Body of pancreas (tissue), 4 donors: ENCODE results near the gene MAPK1IP1L. TPM values are rescaled to one million over a fixed set of nuclear protein-coding genes. Genes with fewer than 3 reads are reported as not detected.

Experiments used
- ATAC-seq: fragments of 150-250 bp; one replicate; pipeline ENCODE4 v1.9.1; 2016
- DNase-seq, 4 donors: peaks; one replicate each; pipeline ENCODE4 v3.0.0-alpha.2; 2019
- H3K27ac ChIP-seq, 4 donors: fragments of 200-600 bp; sonication (generic); 1 replicate in 3 of 4; 2 replicates in 1 of 4; pipeline versions ENCODE4 v1.5.1 to v1.6.1; 2016 to 2019; ENCODE audit warnings: mild to moderate bottlenecking in 1 of 4, mixed read lengths in 1 of 4, moderate library complexity in 1 of 4
- H3K27me3 ChIP-seq, 2 donors: fragments of 200-600 bp; sonication (generic); one replicate each; pipeline ENCODE4 v1.6.0; 2016; ENCODE audit warnings: mild to moderate bottlenecking in 1 of 2
- H3K36me3 ChIP-seq, 2 donors: fragments of 200-600 bp; sonication (generic); replicated peaks in 1 of 2; 2 replicates each; pipeline ENCODE4 v1.5.1; 2016; ENCODE audit warnings: low read depth in 2 of 2; ENCODE audit not compliant: insufficient read depth in 1 of 2
- H3K4me1 ChIP-seq: fragments of 200-600 bp; sonication (generic); one replicate; pipeline ENCODE4 v1.6.0; 2016
- H3K4me3 ChIP-seq, 2 donors: fragments of 200-600 bp; sonication (generic); 1 replicate in 1 of 2; 2 replicates in 1 of 2; pipeline ENCODE4 v1.5.1; 2016 to 2019
- H3K9me3 ChIP-seq, 3 donors: fragments of 200-600 bp; sonication (generic); 1 replicate in 2 of 3; 2 replicates in 1 of 3; pipeline ENCODE4 v1.5.1; 2016
- CTCF ChIP-seq, 7 experiments: fragments of 450-650 bp in 4 of 7; fragments of 200-600 bp in 3 of 7; sonication (generic) in 3 of 7; IDR thresholded peaks; one replicate each; pipeline ENCODE4 v1.5.1; 2016 to 2019; ENCODE audit warnings: antibody characterized with exemption in 7 of 7
- POLR2A ChIP-seq, 3 donors: fragments of 450-650 bp; IDR thresholded peaks; one replicate each; pipeline ENCODE4 v1.6.1; 2016; ENCODE audit warnings: antibody characterized with exemption in 3 of 3, mild to moderate bottlenecking in 2 of 3
- WGBS, 2 donors: methylation state at CpG; one replicate each; pipeline ENCODE4 v1.1.5; 2017; 5-methylcytosine and 5-hydroxymethylcytosine counted together
- intact Hi-C: fragments of 100-400 bp; cut with DNase I; formaldehyde crosslinking; loops from one replicate; pipeline ENCODE4 v1.15.1; 2023
- total RNA-seq, 2 donors: library from RNA; depleted of rRNA; stranded (reverse); fragments of >200 nt; gene quantifications; one replicate each; pipeline ENCODE4 v1.1.0, GENCODE V29; 2016

The MAPK1IP1L gene
- total RNA-seq, 2 donors from 2014 or later, result 7.9 to 13.2 TPM

- H3K4me3 ChIP-seq, result no peak overlapping the region
- no peaks in the 10 kb centered on the region for H3K36me3 ChIP-seq
- DNase-seq (no peak), ATAC-seq (no peak)
- H3K27me3 ChIP-seq, result no peaks in the 10 kb centered on the region
- no peak overlapping the region for H3K27ac ChIP-seq
- peaks cover 15% of the 10 kb centered on the region for H3K4me1 ChIP-seq
- no peaks in the 10 kb centered on the region for H3K9me3 ChIP-seq
- intact Hi-C loops, result loop anchor here (5.0 kb wide), 1 partner anchor 74 kb away; no protein-coding TSS in a partner anchor
- no peak for TF ChIP-seq POLR2A (IDR thresholded peaks at IDR 0.05)
- no peak for TF ChIP-seq CTCF (IDR thresholded peaks at IDR 0.05)
Measured at GRCh38 chr14:55088356-55088755, 36.9 kb downstream of the MAPK1IP1L start.

GRCh38 chr14:55092341-55092740, 40.9 kb downstream of the MAPK1IP1L start:
- no peak for ATAC-seq

GRCh38 chr14:55094292-55095157, 43.1 kb downstream of the MAPK1IP1L start:
- Histone ChIP-seq H3K4me1 (peaks cover 9% of the 10 kb centered on the region), H3K4me3 (no peak overlapping the region), H3K9me3 (no peaks in the 10 kb centered on the region), H3K27ac (no peak overlapping the region), H3K27me3 (no peaks in the 10 kb centered on the region), H3K36me3 (no peaks in the 10 kb centered on the region)
- 70 to 78% methylated on average over 9 of the region's 9 CpGs for WGBS, 2 donors
- no peak for ATAC-seq
- no peak for DNase-seq
- intact Hi-C loops, result loop anchor here (5.0 kb wide), 1 partner anchor 38 kb away; no protein-coding TSS in a partner anchor
- TF ChIP-seq CTCF (IDR thresholded peaks at IDR 0.05), result no peak
- no peak for TF ChIP-seq POLR2A (IDR thresholded peaks at IDR 0.05)

More at GRCh38 chr14:55092341-55092740, 40.9 kb downstream of the MAPK1IP1L start:
- intact Hi-C loops, result loop anchor here (5.0 kb wide), 1 partner anchor 40 kb away; no protein-coding TSS in a partner anchor
- DNase-seq, result no peak
- no peaks in the 10 kb centered on the region for H3K9me3 ChIP-seq
- H3K36me3 ChIP-seq, result no peaks in the 10 kb centered on the region
- no peak overlapping the region for H3K27ac ChIP-seq
- H3K4me1 ChIP-seq, result no peaks in the 10 kb centered on the region
- no peak overlapping the region for H3K4me3 ChIP-seq
- H3K27me3 ChIP-seq, result no peaks in the 10 kb centered on the region
- TF ChIP-seq POLR2A (IDR thresholded peaks at IDR 0.05), result no peak
- no peak for TF ChIP-seq CTCF (IDR thresholded peaks at IDR 0.05)
- 77% methylated on average over 4 of the region's 4 CpGs for WGBS, 2 donors

GRCh38 chr14:55097881-55098560, 46.6 kb downstream of the MAPK1IP1L start:
- no peaks in the 10 kb centered on the region for H3K36me3 ChIP-seq
- peaks cover 37% of the 10 kb centered on the region for H3K4me1 ChIP-seq
- H3K27ac ChIP-seq, result peak overlapping the region in 3 of 4 donors; percentile 1 to 32 (median 23)
- 59 to 64% methylated on average over 3 to 5 of the region's 5 CpGs for WGBS, 2 donors
- DNase-seq (peak in 2 of 4 donors; percentile 27 to 63), ATAC-seq (no peak)
- no peak for TF ChIP-seq CTCF (IDR thresholded peaks at IDR 0.05)
- no peaks in the 10 kb centered on the region for H3K9me3 ChIP-seq
- H3K27me3 ChIP-seq, result no peaks in the 10 kb centered on the region
- intact Hi-C loops, result no loop called here
- H3K4me3 ChIP-seq, result no peak overlapping the region
